ENCODE measurements around the gene RBM44.
"Not testable (repeated sequence)": the region's sequence is repeated elsewhere in the genome, so short reads cannot be mapped to it uniquely, and the experiment has no call there.

The RBM44 gene

GRCh38 chr2:237859533-237860272, 61.1 kb downstream of the RBM44 start, which contains the start of gene RAMP1:
Gene RAMP1, plus strand, starts transcription at chr2:237859623. Its CDS starts 53 bp downstream, at chr2:237859676.
- DNase-seq = peak; percentile 75

GRCh38 chr2:237860273-237860935, 61.8 kb downstream of the RBM44 start:
- DNase-seq = peak; percentile 75

- DNase-seq = no peak
These were observed 63.4 kb downstream of the RBM44 start for GRCh38 chr2:237861875-237862527.

- DNase-seq = no peak
These were observed 63.9 kb downstream of the RBM44 start for GRCh38 chr2:237862528-237862895.

GRCh38 chr2:237863102-237863511, 64.5 kb downstream of the RBM44 start:
- no peak for DNase-seq

GRCh38 chr2:237863689-237864443, 65.3 kb downstream of the RBM44 start:
- DNase-seq = no peak

- DNase-seq = peak; percentile 59
These were observed 65.9 kb downstream of the RBM44 start for GRCh38 chr2:237864444-237864931.

- no peak for DNase-seq
These were observed 66.5 kb downstream of the RBM44 start for GRCh38 chr2:237864940-237865622.

GRCh38 chr2:237865623-237866041, 67.1 kb downstream of the RBM44 start:
- peak; percentile 52 for DNase-seq

GRCh38 chr2:237866101-237866621, 67.6 kb downstream of the RBM44 start:
- DNase-seq = no peak

GRCh38 chr2:237867465-237867864, 68.9 kb downstream of the RBM44 start:
- DNase-seq = no peak

- DNase-seq = not testable (repeated sequence)
These were observed 69.5 kb downstream of the RBM44 start for GRCh38 chr2:237868074-237868473.

- no peak for DNase-seq
These were observed 70.2 kb downstream of the RBM44 start for GRCh38 chr2:237868631-237869342.

- no peak for DNase-seq
These were observed 70.9 kb downstream of the RBM44 start for GRCh38 chr2:237869343-237870102.

GRCh38 chr2:237870126-237870525, 71.5 kb downstream of the RBM44 start:
- no peak for DNase-seq

GRCh38 chr2:237870754-237871651, 72.4 kb downstream of the RBM44 start:
- no peak for DNase-seq

- DNase-seq = no peak
These were observed 73.8 kb downstream of the RBM44 start for GRCh38 chr2:237872178-237872887.

- no peak for DNase-seq
These were observed 74.8 kb downstream of the RBM44 start for GRCh38 chr2:237873421-237873831.
